GM18505 (cell line): ENCODE measurements around the gene FOXA2.
"Not testable (repeated sequence)": the region's sequence is repeated elsewhere in the genome, so short reads cannot be mapped to it uniquely, and the experiment has no call there.

Source experiments
- ATAC-seq: cut with Tn5 transposase; IDR thresholded peaks from one replicate; pipeline ENCODE4 v1.9.1; 2021; ENCODE audit not compliant: unreplicated experiment
- POLR2A ChIP-seq: IDR thresholded peaks from 4 replicates; pipeline ENCODE4 v1.6.1; 2011; ENCODE audit warnings: borderline replicate concordance; ENCODE audit not compliant: insufficient read depth, insufficient read length; ENCODE audit errors: extremely low read depth

The FOXA2 gene

DNA sequence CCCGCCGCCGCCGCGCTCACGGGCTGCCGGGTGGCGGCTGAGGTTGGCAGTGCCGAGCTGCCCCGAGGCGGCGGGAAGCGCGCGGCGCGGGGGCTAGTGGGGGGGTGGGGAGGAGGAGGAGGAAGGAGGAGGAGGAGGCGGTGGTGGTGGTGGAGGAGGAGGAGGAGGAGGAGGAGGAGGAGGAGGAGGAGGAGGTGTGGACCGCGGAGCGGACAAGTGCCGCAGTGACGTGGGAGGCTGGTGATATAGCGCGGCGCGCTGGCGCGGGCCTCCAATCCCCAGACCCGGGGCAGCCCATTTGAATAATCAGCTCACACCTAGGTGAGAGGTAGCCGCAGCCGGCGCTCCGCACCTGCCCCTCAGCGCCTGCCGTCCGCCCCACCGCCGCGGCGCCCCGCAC lies at the start of gene FOXA2:
TSS of gene FOXA2 (minus strand) at position 51 of the 400 bp plus-strand sequence. CDS start 294 bp downstream, outside the sequence.
- no peak for ATAC-seq

DNA sequence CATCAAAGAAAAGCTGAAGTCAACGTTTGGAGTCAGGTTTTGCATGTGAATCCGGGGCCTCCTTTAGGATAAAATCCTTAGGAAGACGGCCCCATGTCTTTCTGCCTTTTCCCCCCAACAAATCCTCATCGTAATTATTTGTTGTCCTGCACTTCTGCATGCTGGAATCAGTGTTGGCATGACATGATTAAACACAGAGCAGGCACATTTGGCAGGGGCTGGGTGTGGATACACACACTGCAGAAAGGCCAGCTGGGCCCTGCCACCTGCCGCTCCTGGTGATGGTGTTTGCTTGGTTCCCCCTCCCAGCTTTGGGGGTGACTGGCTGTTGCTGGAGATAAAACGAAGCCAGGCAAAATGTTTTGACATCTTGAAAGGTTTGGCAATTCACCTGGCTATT lies 46.3 kb upstream of the FOXA2 start:
- TF ChIP-seq POLR2A: no peak
- ATAC-seq: no peak

More for the DNA sequence above, at the start of gene FOXA2:
- TF ChIP-seq POLR2A: no peak

- no peak for ATAC-seq
- TF ChIP-seq POLR2A: no peak
Observed at GRCh38 chr20:22629927-22630326, 45.6 kb upstream of the FOXA2 start.

DNA sequence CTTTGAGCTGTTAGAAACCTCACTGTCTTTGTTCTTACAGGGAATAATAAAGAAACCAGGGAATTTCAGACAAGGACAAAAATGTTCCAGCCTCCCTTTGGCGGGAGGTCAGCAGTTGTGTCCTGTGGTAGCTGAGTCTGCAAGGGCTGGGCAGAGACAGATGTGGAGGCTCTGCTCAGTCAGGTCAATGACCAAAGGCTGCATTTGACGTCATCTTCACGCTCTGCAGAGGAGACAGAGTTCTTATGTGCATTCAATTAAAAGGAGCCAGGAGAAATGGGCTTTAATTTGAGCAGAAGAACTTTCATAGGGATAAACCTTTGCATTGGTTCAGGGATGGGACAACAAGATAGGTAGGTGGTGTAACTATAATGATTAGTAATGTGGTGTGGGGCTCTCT lies 45.1 kb upstream of the FOXA2 start:
- no peak for ATAC-seq
- TF ChIP-seq POLR2A: no peak

- ATAC-seq: no peak
- TF ChIP-seq POLR2A: no peak
Observed at GRCh38 chr20:22626496-22626895, 42.1 kb upstream of the FOXA2 start.

DNA sequence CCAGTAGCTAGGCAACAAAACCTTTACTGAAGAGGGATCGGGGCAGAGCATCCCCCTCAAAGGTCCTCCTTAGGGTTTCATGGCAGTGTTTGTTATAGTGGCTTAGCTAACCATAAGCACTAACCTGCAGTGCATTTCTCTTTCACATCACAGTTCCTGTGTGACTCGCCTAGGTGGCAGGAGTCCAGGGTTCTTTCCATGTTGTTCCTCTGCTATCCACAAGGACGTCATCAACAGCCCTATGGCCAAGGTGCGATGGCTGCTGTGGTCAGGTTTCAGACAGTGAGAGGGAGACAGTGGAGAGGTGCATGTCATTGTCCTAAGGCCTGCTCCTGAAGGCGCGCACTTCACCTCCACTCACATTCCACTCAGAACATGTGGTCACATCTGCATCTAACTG lies 38.8 kb upstream of the FOXA2 start:
- ATAC-seq: no peak
- TF ChIP-seq POLR2A: no peak

DNA sequence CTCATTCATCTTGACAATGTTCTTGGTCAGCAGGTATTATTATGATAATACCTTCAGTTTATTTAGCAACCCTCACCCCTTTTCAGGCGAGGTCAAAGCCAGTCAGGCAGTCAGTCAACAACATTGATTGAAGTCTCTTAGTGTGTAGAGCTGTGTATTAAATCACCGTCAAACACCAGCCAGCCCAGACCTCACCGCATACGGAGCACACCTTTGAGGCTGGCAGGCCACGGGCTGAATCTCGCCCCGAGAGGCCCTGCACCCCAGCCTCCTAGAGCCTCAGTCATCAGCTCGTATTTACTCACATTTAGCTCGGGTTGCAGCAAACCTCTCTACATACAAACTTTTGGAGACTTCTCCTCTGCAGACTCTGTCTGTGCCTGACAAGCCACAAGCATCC lies 36.0 kb upstream of the FOXA2 start:
- no peak for ATAC-seq
- no peak for TF ChIP-seq POLR2A

DNA sequence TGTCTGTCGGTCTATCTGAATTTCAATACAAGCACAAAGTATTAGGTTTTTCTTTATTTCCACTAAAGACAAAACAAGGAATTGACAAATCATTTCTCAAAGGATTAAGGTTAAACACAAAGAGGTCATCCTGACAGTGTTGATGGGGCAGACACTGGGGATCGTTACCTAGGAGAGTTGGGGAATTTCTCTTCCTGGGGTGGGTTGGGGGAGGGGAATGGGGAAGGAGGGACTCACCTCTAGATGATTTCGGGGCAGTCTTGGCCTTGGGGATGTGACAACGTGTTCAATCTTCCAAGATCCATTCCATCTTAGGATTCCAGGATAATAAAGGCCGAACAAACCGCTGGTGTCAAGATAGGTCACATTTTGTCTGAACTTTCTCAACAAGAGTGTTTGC lies 35.4 kb upstream of the FOXA2 start:
- TF ChIP-seq POLR2A: no peak
- ATAC-seq: no peak

DNA sequence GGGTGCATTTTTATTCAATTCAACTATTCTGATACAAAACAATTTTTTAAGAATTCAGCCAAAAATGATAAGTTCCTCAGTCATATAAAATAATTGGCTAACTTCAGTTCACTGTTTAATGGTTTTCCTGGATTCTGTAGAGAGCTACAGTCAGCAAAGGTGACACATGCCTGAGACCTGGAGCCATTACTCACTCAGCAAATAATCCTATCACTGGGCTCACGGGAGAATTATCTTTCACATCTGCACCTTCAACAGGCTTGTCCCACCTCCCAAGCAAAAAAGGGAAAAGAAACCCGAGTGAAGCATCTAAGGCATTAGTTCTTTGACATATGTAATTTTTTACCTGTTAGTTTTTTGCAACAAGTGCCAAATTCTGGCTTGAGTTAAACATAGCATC lies 34.9 kb upstream of the FOXA2 start:
- no peak for TF ChIP-seq POLR2A
- no peak for ATAC-seq

DNA sequence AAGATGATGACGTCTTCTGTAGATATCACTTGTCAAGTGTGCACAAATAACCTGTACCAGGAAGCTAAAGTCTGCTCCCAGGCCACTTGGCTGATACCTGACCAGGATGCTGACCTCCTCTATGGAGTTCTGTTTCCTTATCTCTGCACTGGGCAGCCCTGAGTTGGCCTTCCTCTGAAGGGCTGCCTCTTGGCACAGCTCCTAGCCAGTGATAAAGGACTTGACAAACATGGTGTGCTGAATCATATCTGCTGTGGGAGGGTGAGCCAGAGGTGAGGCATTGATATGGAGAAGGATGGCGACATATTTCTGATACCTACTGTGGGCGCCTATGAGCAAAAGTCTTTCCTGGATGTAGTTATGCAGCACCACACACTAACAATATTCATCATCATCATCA lies 32.8 kb upstream of the FOXA2 start:
- TF ChIP-seq POLR2A: no peak
- no peak for ATAC-seq

- no peak for TF ChIP-seq POLR2A
- no peak for ATAC-seq
Observed at GRCh38 chr20:22616551-22616950, 32.2 kb upstream of the FOXA2 start.

DNA sequence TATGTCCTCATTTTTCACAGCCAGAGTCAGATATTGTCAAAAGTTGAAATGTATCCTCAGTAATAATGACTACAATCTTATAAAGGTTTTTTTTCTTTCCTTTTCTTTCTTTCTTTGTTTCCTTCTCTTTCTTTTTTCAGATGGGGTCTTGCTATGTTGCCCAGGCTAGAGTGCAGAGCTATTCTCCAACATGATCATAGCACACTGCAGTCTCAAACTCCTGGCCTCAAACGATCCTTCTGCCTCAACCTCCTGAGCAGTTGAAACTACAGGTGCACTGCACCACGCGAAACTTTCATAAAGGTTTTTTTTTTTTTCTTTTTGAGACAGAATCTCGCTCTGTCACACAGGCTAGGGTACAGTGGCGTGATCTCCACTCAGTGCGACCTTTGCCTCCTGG lies 31.1 kb upstream of the FOXA2 start:
- ATAC-seq: no peak
- no peak for TF ChIP-seq POLR2A

- ATAC-seq: no peak
- no peak for TF ChIP-seq POLR2A
Observed at GRCh38 chr20:22611636-22612035, 27.3 kb upstream of the FOXA2 start.

GRCh38 chr20:22607695-22608094 lies 23.3 kb upstream of the FOXA2 start:
- ATAC-seq: no peak
- no peak for TF ChIP-seq POLR2A

DNA sequence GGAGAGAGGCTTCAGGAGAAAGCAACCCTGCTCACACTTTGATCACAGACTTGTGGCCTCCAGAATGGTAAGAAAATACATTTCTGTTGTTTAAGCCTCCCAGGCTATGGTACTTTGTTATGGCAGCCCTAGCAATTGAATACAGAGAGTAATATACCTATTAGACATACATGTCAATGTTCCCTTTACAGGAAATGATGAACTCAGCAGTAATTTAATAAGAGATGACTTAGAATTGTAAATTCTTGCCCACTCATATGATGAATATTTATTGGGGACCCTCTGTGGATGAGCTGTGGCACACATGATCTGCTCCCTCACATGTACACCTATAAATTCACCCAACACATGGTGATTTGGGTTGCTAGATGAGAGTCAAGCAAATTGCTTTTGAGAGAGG lies 20.4 kb upstream of the FOXA2 start:
- no peak for TF ChIP-seq POLR2A
- no peak for ATAC-seq

DNA sequence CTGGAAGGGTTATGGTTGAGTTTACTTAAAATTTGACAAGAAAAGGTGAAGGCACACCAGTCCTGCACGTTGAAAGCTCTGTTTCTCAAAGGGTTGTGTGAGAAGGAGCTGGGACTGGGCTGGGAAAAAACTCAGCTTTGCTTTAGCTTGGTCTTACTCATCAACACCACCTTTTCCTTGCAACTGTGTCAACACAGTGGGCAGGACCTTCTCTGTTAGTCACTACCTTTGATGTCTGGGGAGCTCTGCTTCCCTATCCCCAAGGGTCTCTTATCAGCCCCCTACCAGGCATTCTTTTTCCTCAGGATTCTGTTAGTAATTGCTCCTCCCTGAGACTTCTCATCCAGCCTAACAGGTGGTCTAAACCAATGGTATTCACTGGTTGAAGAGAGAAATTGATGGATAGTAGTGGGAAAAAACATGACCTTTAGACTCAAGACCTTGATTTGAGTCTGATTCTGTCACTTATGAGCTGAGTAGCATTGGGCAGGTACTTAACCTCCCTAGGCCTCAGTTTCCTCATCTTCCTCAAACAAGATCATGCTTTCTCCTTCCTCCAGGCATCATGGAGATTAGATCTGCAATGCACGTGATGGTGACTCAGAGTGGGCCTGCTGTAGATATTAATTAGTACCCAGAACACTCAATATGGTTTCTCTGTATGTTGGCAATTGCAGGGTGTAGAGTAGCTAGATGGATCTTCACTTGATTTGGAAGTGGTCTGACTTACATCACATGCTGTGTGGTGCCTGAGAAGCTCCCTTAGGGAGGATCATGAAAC lies 17.2 kb upstream of the FOXA2 start:
- no peak for ATAC-seq
- TF ChIP-seq POLR2A: no peak

GRCh38 chr20:22599258-22599657 lies 14.9 kb upstream of the FOXA2 start:
- not testable (repeated sequence) for ATAC-seq
